Loucy (cell line): ENCODE results near the gene PAPOLG.

Experiments used
- H2AFZ ChIP-seq: fragments of 200-600 bp; sonication (generic); 2 replicates; pipeline ENCODE4 v1.6.0; 2016; ENCODE audit warnings: antibody characterized with exemption, mild to moderate bottlenecking, low read length, moderate library complexity
- H3F3A ChIP-seq: fragments of 200-600 bp; 2 replicates; pipeline ENCODE4 v1.6.0; 2016; ENCODE audit warnings: antibody characterized with exemption, low read depth, mild to moderate bottlenecking
- H3K27me3 ChIP-seq: fragments of 200-600 bp; sonication (generic); 2 replicates; pipeline ENCODE4 v1.6.1; 2014; ENCODE audit warnings: low read length, mild to moderate bottlenecking; ENCODE audit not compliant: insufficient read depth, poor library complexity, severe bottlenecking
- H3K36me3 ChIP-seq: fragments of 200-600 bp; sonication (generic); 2 replicates; pipeline ENCODE4 v1.6.1; 2016; ENCODE audit warnings: low read length; ENCODE audit not compliant: insufficient read depth
- H3K4me1 ChIP-seq: fragments of 200-600 bp; sonication (generic); 2 replicates; pipeline ENCODE4 v1.5.1; 2014; ENCODE audit warnings: low read length, mild to moderate bottlenecking; ENCODE audit not compliant: insufficient read depth, poor library complexity, severe bottlenecking
- H3K4me2 ChIP-seq: fragments of 200-600 bp; sonication (generic); 2 replicates; pipeline ENCODE4 v1.6.0; 2014; ENCODE audit warnings: antibody characterized with exemption, low read length, low read depth, mild to moderate bottlenecking; ENCODE audit not compliant: poor library complexity, severe bottlenecking
- H3K4me3 ChIP-seq: fragments of 200-600 bp; sonication (generic); 2 replicates; pipeline ENCODE4 v1.5.1; 2014; ENCODE audit warnings: low read length, mild to moderate bottlenecking, mixed read lengths; ENCODE audit not compliant: poor library complexity, severe bottlenecking
- H3K79me2 ChIP-seq: fragments of 200-600 bp; sonication (generic); 2 replicates; pipeline ENCODE4 v1.6.1; 2014; ENCODE audit warnings: low read length; ENCODE audit not compliant: insufficient read depth
- H3K9ac ChIP-seq: fragments of 200-600 bp; sonication (generic); 2 replicates; pipeline ENCODE4 v1.6.0; 2014; ENCODE audit warnings: mild to moderate bottlenecking, low read depth, low read length, moderate library complexity; ENCODE audit not compliant: poor library complexity, severe bottlenecking
- H3K9me2 ChIP-seq: fragments of 200-600 bp; sonication (generic); replicated peaks from 2 replicates; pipeline ENCODE4 v1.6.1; 2016; ENCODE audit warnings: low read depth, low read length, mixed read lengths
- H3K9me3 ChIP-seq: fragments of 200-600 bp; sonication (generic); 2 replicates; pipeline ENCODE4 v1.6.1; 2014; ENCODE audit warnings: mild to moderate bottlenecking, antibody characterized with exemption, low read length, low read depth; ENCODE audit not compliant: insufficient read depth
- H4K20me1 ChIP-seq: fragments of 200-600 bp; sonication (generic); 2 replicates; pipeline ENCODE4 v1.6.0; 2014; ENCODE audit warnings: antibody characterized with exemption, low read length, mild to moderate bottlenecking; ENCODE audit not compliant: insufficient read depth, poor library complexity, severe bottlenecking
- CTCF ChIP-seq: fragments of 200-600 bp; sonication (generic); conservative IDR thresholded peaks from 2 replicates; pipeline ENCODE4 v1.5.1; 2014; ENCODE audit warnings: mild to moderate bottlenecking, antibody characterized with exemption, low read length
- EZH2phosphoT487 ChIP-seq: fragments of 200-600 bp; IDR thresholded peaks from 2 replicates; pipeline ENCODE4 v1.6.1; 2018; ENCODE audit warnings: antibody characterized with exemption, mild to moderate bottlenecking, moderate library complexity, borderline replicate concordance

Gene PAPOLG

GRCh38 chr2:60735496-60736250, 20.4 kb upstream of the PAPOLG start:
- TF ChIP-seq EZH2phosphoT487: no peak
- no peak for TF ChIP-seq CTCF
- Histone ChIP-seq H3F3A (no peaks in the 10 kb centered on the region), H3K9me2 (no peaks in the 10 kb centered on the region), H2AFZ (peak overlapping the region; percentile 76), H4K20me1 (no peaks in the 10 kb centered on the region), H3K36me3 (no peaks in the 10 kb centered on the region), H3K4me3 (peak overlapping the region; percentile 71), H3K4me2 (peak overlapping the region; percentile 76), H3K9ac (no peak overlapping the region), H3K79me2 (no peaks in the 10 kb centered on the region), H3K9me3 (no peaks in the 10 kb centered on the region), H3K4me1 (peaks cover 7% of the 10 kb centered on the region), H3K27me3 (no peaks in the 10 kb centered on the region)

GRCh38 chr2:60738679-60739078, 17.4 kb upstream of the PAPOLG start:
- no peaks in the 10 kb centered on the region for H3K79me2 ChIP-seq
- TF ChIP-seq CTCF (no peak), EZH2phosphoT487 (no peak)
- no peak overlapping the region for H2AFZ ChIP-seq
- no peaks in the 10 kb centered on the region for H3K9me2 ChIP-seq
- no peaks in the 10 kb centered on the region for H3K9me3 ChIP-seq
- H3K4me1 ChIP-seq: peaks cover 7% of the 10 kb centered on the region
- H3K36me3 ChIP-seq: no peaks in the 10 kb centered on the region
- H3K4me2 ChIP-seq: no peak overlapping the region
- H3K27me3 ChIP-seq: no peaks in the 10 kb centered on the region
- no peak overlapping the region for H3K4me3 ChIP-seq
- H3F3A ChIP-seq: no peaks in the 10 kb centered on the region
- no peak overlapping the region for H3K9ac ChIP-seq
- H4K20me1 ChIP-seq: no peaks in the 10 kb centered on the region

- TF ChIP-seq CTCF: no peak
- no peak for TF ChIP-seq EZH2phosphoT487
- Histone ChIP-seq H2AFZ (no peak overlapping the region), H3K4me1 (peaks cover 7% of the 10 kb centered on the region), H3K9me3 (no peaks in the 10 kb centered on the region), H3K36me3 (no peaks in the 10 kb centered on the region), H3K4me3 (no peak overlapping the region), H3K79me2 (no peaks in the 10 kb centered on the region), H3K9me2 (no peaks in the 10 kb centered on the region), H4K20me1 (no peaks in the 10 kb centered on the region), H3K27me3 (no peaks in the 10 kb centered on the region), H3K4me2 (no peak overlapping the region), H3K9ac (no peak overlapping the region), H3F3A (no peaks in the 10 kb centered on the region)
Measured at GRCh38 chr2:60739156-60739555, 16.9 kb upstream of the PAPOLG start.
